Ovary (tissue), 3 donors: Measurements from ENCODE around the gene PALLD.

Experiments
- EP300 ChIP-seq: sonication (generic); formaldehyde crosslinking; IDR thresholded peaks from one replicate; pipeline ENCODE4 v1.6.1; 2017; ENCODE audit warnings: antibody characterized with exemption
- TF ChIP-seq, protein P1 (sequence below), 3 donors: fragments of 450-650 bp in 2 of 3; fragments of 200-600 bp in 1 of 3; IDR thresholded peaks; one replicate each; pipeline versions ENCODE4 v1.5.1 to v1.8.0; 2016 to 2022; ENCODE audit warnings: antibody characterized with exemption in 3 of 3, mild to moderate bottlenecking in 1 of 3
- donor health status: DM: no; HTN: no; CAD: no.

DNA sequence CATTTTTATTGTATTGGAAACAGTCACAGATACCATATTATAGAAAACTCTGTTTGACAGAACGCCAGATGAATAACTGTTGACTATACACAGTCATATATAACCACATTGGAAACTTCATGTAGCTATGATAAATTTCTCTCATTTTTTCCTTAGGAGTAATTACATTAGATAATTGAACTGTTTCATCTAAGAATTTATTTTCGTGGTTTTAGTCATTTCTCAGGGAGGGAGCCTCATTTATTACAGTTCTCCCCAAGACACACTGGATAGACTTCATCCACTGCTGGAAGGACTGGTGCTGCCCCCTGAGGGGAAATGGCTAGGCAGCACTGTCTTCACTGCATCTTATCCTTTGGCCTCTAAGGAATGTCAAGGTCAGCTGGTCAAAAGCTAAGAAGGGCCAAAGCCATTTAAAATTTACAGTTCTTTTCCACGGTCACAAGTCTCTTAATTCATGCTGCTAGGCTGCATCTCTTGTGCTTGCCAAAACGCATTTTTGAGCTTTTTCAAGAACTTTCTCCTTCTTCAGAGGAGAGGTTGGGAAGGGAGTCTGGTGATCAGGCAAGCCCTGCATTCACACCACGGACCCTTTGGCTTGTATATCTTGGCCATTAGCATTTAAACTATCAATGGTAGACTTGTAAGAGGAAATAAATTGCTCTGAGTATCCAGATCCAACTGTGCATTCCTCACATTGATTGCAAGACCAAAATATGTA, 368.1 kb downstream of the PALLD start:
- TF ChIP-seq, protein P1, sequence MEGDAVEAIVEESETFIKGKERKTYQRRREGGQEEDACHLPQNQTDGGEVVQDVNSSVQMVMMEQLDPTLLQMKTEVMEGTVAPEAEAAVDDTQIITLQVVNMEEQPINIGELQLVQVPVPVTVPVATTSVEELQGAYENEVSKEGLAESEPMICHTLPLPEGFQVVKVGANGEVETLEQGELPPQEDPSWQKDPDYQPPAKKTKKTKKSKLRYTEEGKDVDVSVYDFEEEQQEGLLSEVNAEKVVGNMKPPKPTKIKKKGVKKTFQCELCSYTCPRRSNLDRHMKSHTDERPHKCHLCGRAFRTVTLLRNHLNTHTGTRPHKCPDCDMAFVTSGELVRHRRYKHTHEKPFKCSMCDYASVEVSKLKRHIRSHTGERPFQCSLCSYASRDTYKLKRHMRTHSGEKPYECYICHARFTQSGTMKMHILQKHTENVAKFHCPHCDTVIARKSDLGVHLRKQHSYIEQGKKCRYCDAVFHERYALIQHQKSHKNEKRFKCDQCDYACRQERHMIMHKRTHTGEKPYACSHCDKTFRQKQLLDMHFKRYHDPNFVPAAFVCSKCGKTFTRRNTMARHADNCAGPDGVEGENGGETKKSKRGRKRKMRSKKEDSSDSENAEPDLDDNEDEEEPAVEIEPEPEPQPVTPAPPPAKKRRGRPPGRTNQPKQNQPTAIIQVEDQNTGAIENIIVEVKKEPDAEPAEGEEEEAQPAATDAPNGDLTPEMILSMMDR (IDR thresholded peaks at IDR 0.05): no peak
- TF ChIP-seq EP300: no peak
